ENCODE results near the gene RHEBL1. TPM values are rescaled to one million over a fixed set of nuclear protein-coding genes. Genes with fewer than 3 reads are reported as not detected.

Gene RHEBL1
- total RNA-seq, 1 donor from 2014 or later, result 0.69 TPM

DNA sequence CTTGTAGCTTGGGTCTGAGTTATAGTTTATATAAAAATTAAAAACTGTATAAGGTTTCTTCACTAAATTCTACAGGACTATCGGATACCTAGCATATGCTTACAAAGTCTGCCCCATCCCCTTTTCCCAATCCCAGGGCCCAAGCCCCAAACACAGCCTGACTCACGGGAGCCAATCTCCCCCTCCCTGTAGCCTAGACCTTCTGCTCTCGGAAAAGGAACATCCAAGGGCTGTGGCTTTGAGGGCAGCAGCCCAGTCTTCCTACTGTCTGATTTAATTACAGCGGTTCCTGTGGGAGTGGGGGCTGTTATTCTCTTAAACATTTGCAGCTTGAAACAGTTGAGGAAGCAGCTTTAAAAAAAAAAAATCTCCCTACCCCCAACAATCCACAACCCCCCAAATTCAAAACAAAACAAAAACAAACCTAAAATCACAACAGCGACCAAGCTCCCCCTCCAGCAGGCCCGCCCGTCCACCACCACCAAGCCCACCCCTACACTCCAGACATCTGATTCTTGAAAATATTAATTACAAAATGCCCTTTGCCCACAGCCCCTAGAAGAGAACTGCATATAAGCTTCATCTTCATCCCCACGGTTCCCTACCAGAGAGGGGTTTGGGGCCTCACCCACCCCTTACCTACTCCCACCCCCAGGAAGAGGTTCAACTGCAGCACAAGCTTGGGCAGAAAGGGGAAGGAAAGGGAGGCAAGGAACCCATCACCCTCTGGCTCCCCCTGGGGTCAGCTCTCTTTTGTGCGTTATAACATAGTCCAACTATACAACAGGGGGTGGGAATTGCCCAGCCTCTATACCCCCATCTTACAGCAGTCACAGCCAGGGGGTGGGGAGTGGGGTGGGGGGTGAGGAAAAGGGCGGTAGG lies 50.1 kb downstream of the RHEBL1 start:
- DNase-seq, result peak; percentile 24

DNA sequence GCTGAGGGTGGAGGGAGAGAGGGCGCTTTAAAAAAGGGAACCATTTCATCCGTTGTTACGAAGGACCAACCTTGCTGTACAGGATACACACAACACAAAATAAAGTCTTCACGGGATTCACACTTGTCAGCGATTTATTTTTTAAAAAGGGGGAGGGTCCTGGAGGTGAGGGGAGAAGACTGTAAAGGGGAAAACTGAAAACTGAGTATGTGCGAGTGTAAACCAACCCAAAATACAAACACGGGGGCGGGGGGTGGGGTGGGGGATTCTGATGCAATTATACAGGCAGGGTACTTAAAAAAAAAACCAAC lies 50.7 kb downstream of the RHEBL1 start:
- DNase-seq, result no peak

DNA sequence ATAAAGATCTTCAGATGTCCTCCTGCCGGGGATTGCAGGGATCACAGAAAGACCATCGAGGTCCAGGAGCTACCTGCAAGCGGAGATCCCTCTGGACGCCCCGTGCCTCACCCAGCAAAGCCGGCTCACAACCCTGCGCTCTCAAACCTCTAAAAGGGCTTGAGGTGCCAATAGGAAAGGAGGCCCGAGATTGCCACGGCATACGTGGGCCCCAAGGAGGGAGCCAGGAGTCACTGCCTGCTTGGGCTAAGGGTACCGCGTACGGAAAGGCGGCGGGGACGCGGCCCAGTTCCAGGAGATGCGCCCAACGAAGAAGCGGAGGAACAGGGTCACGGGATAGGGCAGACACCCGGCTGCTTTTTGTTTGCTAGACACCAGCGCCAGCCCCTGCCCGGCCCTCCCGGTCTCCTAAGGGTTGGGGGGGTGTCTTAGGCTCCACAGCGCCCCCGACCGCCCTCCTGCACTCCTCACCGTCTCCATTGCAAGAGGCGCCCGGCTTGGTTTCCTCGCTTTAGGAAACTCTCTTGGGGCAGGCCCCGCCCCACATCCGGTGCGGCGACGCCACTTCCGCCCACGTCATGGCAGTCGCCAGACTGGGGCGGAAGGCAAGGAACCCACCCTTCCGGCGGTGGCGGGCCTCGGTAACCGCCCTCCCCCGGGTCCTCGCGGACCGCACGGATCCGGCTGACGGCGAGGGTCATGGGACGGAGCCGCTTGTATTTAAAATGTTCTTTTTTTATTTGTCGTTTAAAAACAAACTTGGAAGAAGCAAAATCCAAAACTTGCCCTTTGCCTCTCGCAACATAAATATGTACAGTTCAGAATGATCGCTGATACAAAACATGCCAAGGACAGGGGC lies 51.3 kb downstream of the RHEBL1 start, which contains the start of gene PRKAG1:
TSS of gene PRKAG1 (minus strand) at position 516 of the 859 bp plus-strand sequence. CDS start at position 480, 36 bp downstream.
- peak; percentile 97 for DNase-seq

DNA sequence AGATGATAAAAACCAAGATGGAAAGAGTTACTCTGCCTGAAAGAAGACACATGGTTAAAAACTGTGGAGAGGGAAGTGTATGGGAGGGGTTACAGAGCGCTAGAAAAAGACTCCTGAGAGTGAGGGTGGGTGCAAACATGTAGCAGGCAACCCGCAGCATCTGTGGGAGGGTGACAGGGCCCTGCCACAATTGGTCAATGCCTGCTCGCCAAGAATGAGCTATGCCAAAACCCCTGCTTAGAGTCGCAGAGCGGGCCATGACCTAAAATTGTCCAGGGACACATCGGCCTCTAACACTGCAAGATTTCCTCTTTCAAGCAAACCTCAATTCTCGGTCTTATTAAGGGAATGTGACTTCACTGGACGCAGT lies 51.9 kb downstream of the RHEBL1 start:
- peak; percentile 85 for DNase-seq

DNA sequence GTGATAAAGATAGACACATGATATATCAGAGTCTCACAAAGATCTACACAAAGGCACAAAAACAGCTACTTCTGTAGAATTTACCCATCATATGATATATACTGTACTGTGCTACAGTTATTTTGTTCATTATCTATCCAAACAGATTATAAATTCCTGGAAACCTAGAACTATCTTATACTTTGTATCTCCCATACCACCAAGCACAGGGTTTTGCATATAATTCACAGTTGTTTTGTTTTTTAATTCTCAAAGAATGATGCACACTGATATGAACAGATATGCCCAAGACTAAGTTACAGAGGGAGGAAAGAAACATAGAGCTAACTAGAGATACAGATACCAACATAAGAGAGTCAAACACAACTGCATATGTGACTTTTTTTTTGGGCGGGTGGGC lies 54.6 kb downstream of the RHEBL1 start:
- no peak for DNase-seq

Other genes starting within 250 kb of the RHEBL1 start
- 43.3 TPM for gene DDX23, start 217.8 kb downstream of the RHEBL1 start, total RNA-seq
- gene RND1, start 204.1 kb downstream of the RHEBL1 start, total RNA-seq, result 1.1 TPM
- gene FKBP11, start 144.5 kb downstream of the RHEBL1 start, total RNA-seq, result 16.4 TPM
- 24.6 TPM for gene ARF3, start 112.5 kb downstream of the RHEBL1 start, total RNA-seq
- gene WNT10B, start 98.2 kb downstream of the RHEBL1 start, total RNA-seq, result 3.8 TPM
- gene WNT1, start 91.7 kb downstream of the RHEBL1 start, total RNA-seq, result not detected
- gene DDN, start 70.6 kb downstream of the RHEBL1 start, total RNA-seq, result 0.69 TPM
- gene PRKAG1, start 51.2 kb downstream of the RHEBL1 start, total RNA-seq, result 33.2 TPM
- gene KMT2D, start 9.2 kb downstream of the RHEBL1 start, total RNA-seq, result 44.0 TPM
- gene DHH, start 24.8 kb upstream of the RHEBL1 start, total RNA-seq, result 1.2 TPM
- gene LMBR1L, start 40.9 kb upstream of the RHEBL1 start, total RNA-seq, result 39.7 TPM
- 503 TPM for gene TUBA1B, start 61.4 kb upstream of the RHEBL1 start, total RNA-seq
- 312 TPM for gene TUBA1A, start 119.1 kb upstream of the RHEBL1 start, total RNA-seq
- gene TUBA1C, start 195.1 kb upstream of the RHEBL1 start, total RNA-seq, result 99.4 TPM
- gene PRPH, start 225.2 kb upstream of the RHEBL1 start, total RNA-seq, result 0.99 TPM

Data from skin of body (tissue), 2 donors.